ENCODE results near the gene KSR1. TPM values are rescaled to one million over a fixed set of nuclear protein-coding genes. Genes with fewer than 3 reads are reported as not detected.
"Not testable (repeated sequence)": the region's sequence is repeated elsewhere in the genome, so short reads cannot be mapped to it uniquely, and the experiment has no call there.

The KSR1 gene
- total RNA-seq, 4 donors from 2014 or later: 26.0 to 37.5 (median 35.0) TPM

DNA sequence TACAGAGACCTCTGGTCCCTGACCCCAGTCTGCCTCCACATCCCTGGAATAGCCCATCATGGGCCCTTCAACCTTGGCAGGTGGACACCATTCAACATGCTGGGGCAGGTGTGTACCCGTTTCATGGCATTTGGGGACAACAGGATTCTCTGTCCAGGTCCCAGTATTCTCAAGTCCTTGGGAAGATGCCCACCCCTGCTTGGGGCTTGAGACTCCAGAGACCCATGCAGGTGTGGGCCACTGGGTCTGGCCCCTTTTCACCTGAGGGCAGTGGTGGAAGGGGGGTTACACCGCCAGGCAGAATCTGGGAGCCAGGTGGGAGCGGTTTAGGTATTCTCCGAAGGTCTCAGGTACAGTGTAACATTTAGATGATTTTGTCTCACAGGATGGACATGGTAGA lies 37.1 kb upstream of the KSR1 start:
- intact Hi-C loops (cut with DNase I; ENCODE audit: low total_unique reads): no loop called here
- TF ChIP-seq POLR2A (IDR thresholded peaks at IDR 0.05): no peak
- TF ChIP-seq, protein P1, sequence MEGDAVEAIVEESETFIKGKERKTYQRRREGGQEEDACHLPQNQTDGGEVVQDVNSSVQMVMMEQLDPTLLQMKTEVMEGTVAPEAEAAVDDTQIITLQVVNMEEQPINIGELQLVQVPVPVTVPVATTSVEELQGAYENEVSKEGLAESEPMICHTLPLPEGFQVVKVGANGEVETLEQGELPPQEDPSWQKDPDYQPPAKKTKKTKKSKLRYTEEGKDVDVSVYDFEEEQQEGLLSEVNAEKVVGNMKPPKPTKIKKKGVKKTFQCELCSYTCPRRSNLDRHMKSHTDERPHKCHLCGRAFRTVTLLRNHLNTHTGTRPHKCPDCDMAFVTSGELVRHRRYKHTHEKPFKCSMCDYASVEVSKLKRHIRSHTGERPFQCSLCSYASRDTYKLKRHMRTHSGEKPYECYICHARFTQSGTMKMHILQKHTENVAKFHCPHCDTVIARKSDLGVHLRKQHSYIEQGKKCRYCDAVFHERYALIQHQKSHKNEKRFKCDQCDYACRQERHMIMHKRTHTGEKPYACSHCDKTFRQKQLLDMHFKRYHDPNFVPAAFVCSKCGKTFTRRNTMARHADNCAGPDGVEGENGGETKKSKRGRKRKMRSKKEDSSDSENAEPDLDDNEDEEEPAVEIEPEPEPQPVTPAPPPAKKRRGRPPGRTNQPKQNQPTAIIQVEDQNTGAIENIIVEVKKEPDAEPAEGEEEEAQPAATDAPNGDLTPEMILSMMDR (IDR thresholded peaks at IDR 0.05): no peak
- WGBS, 2 donors: 95 to 96% methylated on average over 4 of the region's 4 CpGs
- peak in 1 of 2 donors; percentile 67 for DNase-seq (ENCODE audit: low spot score in 2 of 2)
- no peak overlapping the region for H3K4me3 ChIP-seq (ENCODE audit: low read depth, poor library complexity, severe bottlenecking)

DNA sequence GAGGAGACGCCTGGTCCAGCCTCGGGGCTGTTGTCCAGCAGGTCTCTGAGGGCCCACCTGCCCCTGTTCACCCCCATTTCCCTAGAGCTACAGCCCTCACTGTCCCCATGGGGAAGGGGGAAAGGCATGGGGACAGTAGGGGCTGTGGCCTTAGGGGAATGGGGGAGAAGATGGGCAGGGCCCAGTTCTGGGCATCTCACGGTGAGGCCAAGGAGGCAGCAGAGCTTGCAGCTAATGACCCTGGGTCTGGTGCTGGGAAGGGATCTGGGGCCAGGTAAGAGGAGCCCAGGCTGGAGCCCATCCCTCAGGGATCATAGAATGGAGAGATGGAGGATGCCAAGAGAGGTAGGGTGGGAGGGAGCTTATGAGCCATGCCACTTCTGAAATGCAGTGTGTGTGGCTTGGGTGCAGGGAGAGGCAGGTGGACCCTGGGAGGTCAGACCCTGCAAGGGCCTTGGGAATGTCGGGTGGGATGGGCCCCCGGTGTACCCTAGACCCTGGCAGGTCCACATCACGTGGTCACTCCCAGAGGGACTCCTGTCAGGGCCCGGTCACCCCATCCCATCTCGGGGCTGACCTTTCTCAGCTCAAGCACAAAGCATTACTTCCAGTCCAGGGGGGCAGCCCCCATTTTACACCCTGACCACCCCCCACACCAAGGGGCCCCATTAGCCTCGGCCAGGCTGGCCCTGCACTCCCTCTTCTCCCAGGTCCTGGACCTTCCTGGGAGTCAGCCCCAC lies 35.9 kb upstream of the KSR1 start:
- 79 to 94% methylated on average over 7 to 9 of the region's 9 CpGs for WGBS, 2 donors
- no peak for DNase-seq (ENCODE audit: low spot score in 2 of 2)
- H3K4me3 ChIP-seq (ENCODE audit: low read depth, poor library complexity, severe bottlenecking): no peak overlapping the region
- TF ChIP-seq POLR2A (IDR thresholded peaks at IDR 0.05): no peak
- TF ChIP-seq, protein P1 (IDR thresholded peaks at IDR 0.05): no peak
- intact Hi-C loops (cut with DNase I; ENCODE audit: low total_unique reads): no loop called here

DNA sequence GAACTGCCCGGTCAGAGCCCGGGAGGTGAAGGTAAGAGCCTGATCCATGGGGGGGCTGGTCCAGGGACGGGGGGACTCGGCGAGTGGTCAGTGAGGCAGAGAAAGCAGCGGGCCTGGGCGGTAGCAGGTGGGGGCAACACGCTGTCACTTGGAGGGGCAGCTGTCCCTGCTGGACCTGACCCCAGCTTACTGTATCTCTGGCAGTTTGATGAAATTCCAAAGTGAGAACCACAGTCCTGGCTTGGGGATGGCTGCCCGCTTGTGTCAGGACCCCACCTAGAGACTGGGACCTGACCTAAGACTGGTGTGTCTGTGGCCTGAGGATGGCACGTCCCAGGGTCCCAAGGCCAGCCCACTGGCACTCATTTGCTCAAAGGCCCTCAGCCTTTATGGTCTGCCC lies 35.1 kb upstream of the KSR1 start:
- TF ChIP-seq, protein P1 (IDR thresholded peaks at IDR 0.05): no peak
- TF ChIP-seq POLR2A (IDR thresholded peaks at IDR 0.05): no peak
- no peak overlapping the region for H3K4me3 ChIP-seq (ENCODE audit: low read depth, poor library complexity, severe bottlenecking)
- no peak for DNase-seq (ENCODE audit: low spot score in 2 of 2)
- intact Hi-C loops (cut with DNase I; ENCODE audit: low total_unique reads): no loop called here
- 91 to 94% methylated on average over 9 to 10 of the region's 10 CpGs for WGBS, 2 donors

DNA sequence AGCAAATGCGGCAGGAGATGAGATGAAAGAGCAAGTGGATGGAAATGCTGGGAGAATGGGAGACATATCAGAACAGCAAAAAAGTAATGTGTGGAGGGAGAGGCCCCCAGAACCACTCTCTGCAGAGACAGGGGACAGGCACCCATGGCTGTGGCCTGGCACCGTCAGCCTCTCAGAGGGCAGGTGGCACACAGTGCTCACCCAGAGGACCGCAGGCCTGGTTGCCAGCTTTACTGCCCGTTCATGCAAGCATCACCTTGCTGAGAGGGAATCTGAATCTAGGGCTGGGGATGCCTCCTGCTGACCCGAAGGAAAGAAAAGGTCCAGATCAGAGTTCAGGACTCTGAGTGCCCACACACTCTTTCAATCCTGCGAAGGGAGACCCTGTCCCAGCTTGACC lies 34.6 kb upstream of the KSR1 start:
- WGBS, 2 donors: 92 to 96% methylated on average over 6 of the region's 6 CpGs
- DNase-seq (ENCODE audit: low spot score in 2 of 2): not testable (repeated sequence)

DNA sequence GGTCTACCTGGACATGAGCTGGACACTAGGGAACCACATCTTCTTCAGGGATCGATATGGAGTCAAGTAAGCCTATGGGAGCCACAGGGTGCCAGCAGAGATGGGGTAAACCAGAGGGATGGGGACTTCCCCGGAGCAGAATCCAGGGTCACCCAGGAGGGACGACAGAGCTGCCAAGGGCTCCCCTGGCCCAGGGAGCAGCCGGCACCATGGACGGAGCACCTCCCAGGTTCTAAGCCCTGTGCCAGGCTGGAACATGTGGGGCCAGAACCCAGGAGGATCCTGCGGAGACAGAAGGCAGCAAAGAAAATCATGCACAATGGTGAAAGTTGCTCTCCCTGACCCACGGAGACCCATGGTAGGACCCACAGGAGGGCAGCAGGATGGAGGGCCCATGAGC lies 33.6 kb upstream of the KSR1 start:
- WGBS, 2 donors: 88 to 95% methylated on average over 4 to 7 of the region's 7 CpGs
- no peak for TF ChIP-seq POLR2A (IDR thresholded peaks at IDR 0.05)
- TF ChIP-seq, protein P1 (IDR thresholded peaks at IDR 0.05): no peak
- DNase-seq (ENCODE audit: low spot score in 2 of 2): no peak
- no peak overlapping the region for H3K4me3 ChIP-seq (ENCODE audit: low read depth, poor library complexity, severe bottlenecking)
- intact Hi-C loops (cut with DNase I; ENCODE audit: low total_unique reads): no loop called here

More for the DNA sequence above, 34.6 kb upstream of the KSR1 start:
- intact Hi-C loops (cut with DNase I; ENCODE audit: low total_unique reads); H3K4me3 ChIP-seq (ENCODE audit: low read depth, poor library complexity, severe bottlenecking): not testable (repeated sequence)

DNA sequence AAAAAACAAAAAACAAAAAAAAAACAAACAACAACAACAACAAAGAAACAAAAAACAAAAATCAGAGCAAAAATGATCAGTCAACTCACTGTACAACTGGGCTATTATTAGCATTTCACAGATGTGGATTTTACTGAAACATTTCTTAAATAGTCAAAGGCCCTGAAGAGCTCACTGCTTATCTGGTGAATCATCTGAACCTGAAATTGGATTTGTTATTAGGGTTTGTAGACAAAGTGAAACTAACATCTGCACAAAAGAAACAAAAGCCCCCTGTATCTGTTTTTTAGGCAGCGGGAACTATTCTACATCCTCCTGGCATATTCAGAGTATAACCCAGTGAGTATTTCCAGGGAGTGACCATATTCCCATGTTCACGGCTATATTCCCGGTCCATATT lies 32.6 kb upstream of the KSR1 start:
- H3K4me3 ChIP-seq (ENCODE audit: low read depth, poor library complexity, severe bottlenecking): no peak overlapping the region
- WGBS, 2 donors: 85 to 89% methylated on average over 3 of the region's 3 CpGs
- no peak for DNase-seq (ENCODE audit: low spot score in 2 of 2)
- intact Hi-C loops (cut with DNase I; ENCODE audit: low total_unique reads): no loop called here
- TF ChIP-seq POLR2A (IDR thresholded peaks at IDR 0.05): no peak
- TF ChIP-seq, protein P1 (IDR thresholded peaks at IDR 0.05): no peak
